Keratinocyte (primary cell): ENCODE results near the gene GNG14. TPM values are rescaled to one million over a fixed set of nuclear protein-coding genes. Genes with fewer than 3 reads are reported as not detected.

Experiments used
- DNase-seq: peaks from one replicate; pipeline ENCODE4 v3.0.0-alpha.2; 2011; ENCODE audit warnings: low read depth, missing footprints, low spot score
- FAIRE-seq: peaks from 2 replicates; lab custom pipeline; 2011; peaks lifted over from hg19 to GRCh38; lab: Jason Lieb, UNC
- H2AFZ ChIP-seq: 2 replicates; pipeline ENCODE4 v1.6.0; 2012; ENCODE audit warnings: low read length, control low read depth, inconsistent platforms; ENCODE audit not compliant: control insufficient read depth
- H3K27ac ChIP-seq: 2 replicates; pipeline ENCODE4 v1.5.1; 2011; ENCODE audit warnings: low read length; ENCODE audit not compliant: control insufficient read depth, insufficient read depth
- H3K27me3 ChIP-seq: 3 replicates; pipeline ENCODE4 v1.6.0; 2011; ENCODE audit warnings: low read length; ENCODE audit not compliant: control insufficient read depth, insufficient read depth; ENCODE audit errors: extremely low read depth
- H3K36me3 ChIP-seq, 2 experiments: 2 replicates in 1 of 2; 3 replicates in 1 of 2; pipeline ENCODE4 v1.5.1; 2011; ENCODE audit warnings: low read length in 2 of 2, mild to moderate bottlenecking in 1 of 2; ENCODE audit not compliant: control insufficient read depth in 2 of 2, insufficient read depth in 2 of 2; ENCODE audit errors: extremely low read depth in 1 of 2
- H3K4me1 ChIP-seq: 3 replicates; pipeline ENCODE4 v1.5.1; 2011; ENCODE audit warnings: low read length; ENCODE audit not compliant: control insufficient read depth, insufficient read depth; ENCODE audit errors: extremely low read depth
- H3K4me2 ChIP-seq: 3 replicates; pipeline ENCODE4 v1.6.0; 2011; ENCODE audit warnings: low read depth, low read length; ENCODE audit not compliant: control insufficient read depth, insufficient read depth; ENCODE audit errors: extremely low read depth
- H3K4me3 ChIP-seq, 3 experiments: fragments of 200-600 bp in 1 of 3; sonication (generic) in 1 of 3; 2 replicates in 2 of 3; 3 replicates in 1 of 3; pipeline ENCODE4 v1.5.1; 2011 to 2016; ENCODE audit warnings: low read length in 3 of 3, mild to moderate bottlenecking in 3 of 3, control low read depth in 2 of 3, inconsistent platforms in 1 of 3, low read depth in 1 of 3, mixed read lengths in 1 of 3, mixed run types in 1 of 3, moderate library complexity in 1 of 3; ENCODE audit not compliant: control insufficient read depth in 2 of 3, insufficient read depth in 2 of 3; ENCODE audit errors: extremely low read depth in 1 of 3
- H3K79me2 ChIP-seq: 2 replicates; pipeline ENCODE4 v1.6.0; 2012; ENCODE audit warnings: low read length; ENCODE audit not compliant: control insufficient read depth, insufficient read depth
- H3K9ac ChIP-seq: 3 replicates; pipeline ENCODE4 v1.6.0; 2011; ENCODE audit warnings: low read length; ENCODE audit not compliant: control insufficient read depth, insufficient read depth; ENCODE audit errors: extremely low read depth
- H3K9me1 ChIP-seq: 3 replicates; pipeline ENCODE4 v1.6.0; 2011; ENCODE audit warnings: low read length; ENCODE audit not compliant: control insufficient read depth, insufficient read depth; ENCODE audit errors: extremely low read depth
- H3K9me3 ChIP-seq: 2 replicates; pipeline ENCODE4 v1.5.1; 2012; ENCODE audit warnings: low read depth, low read length; ENCODE audit not compliant: control insufficient read depth
- H4K20me1 ChIP-seq: 3 replicates; pipeline ENCODE4 v1.6.0; 2011; ENCODE audit warnings: low read length; ENCODE audit not compliant: control insufficient read depth, insufficient read depth; ENCODE audit errors: extremely low read depth
- CTCF ChIP-seq, 3 experiments: IDR thresholded peaks in 1 of 3; conservative IDR thresholded peaks in 1 of 3; optimal IDR thresholded peaks in 1 of 3; 2 replicates in 2 of 3; 3 replicates in 1 of 3; pipeline versions ENCODE3 to v1.5.1; 2011; ENCODE audit warnings: low read length in 3 of 3, mild to moderate bottlenecking in 3 of 3, moderate library complexity in 2 of 3, control low read depth in 1 of 3, inconsistent platforms in 1 of 3; ENCODE audit not compliant: insufficient read depth in 2 of 3; ENCODE audit errors: extremely low read depth in 1 of 3
- EZH2 ChIP-seq: IDR thresholded peaks from one replicate; pipeline ENCODE4 v1.6.1; 2012; ENCODE audit warnings: inconsistent platforms, mild to moderate bottlenecking, low read length, moderate library complexity
- dilution Hi-C: fragments of 300-500 bp; cut with MboI; formaldehyde crosslinking; loops from one replicate; pipeline ENCODE4 v1.7.0; 2020; ENCODE audit warnings: low sequenced_read_pairs; ENCODE audit not compliant: extremely low pct_ligation_motif_present
- polyA plus RNA-seq, 5 experiments: library from polyadenylated mRNA; depleted of rRNA in 3 of 5; stranded (reverse) in 3 of 5; stranded (forward) in 1 of 5; unstranded in 1 of 5; fragments of >200 nt; gene quantifications; 1 replicate in 1 of 5; 2 replicates in 3 of 5; 3 replicates in 1 of 5; pipeline versions ENCODE4 v1.2.1 to v1.2.3, GENCODE V29; 2011 to 2012; ENCODE audit warnings: missing spikeins in 2 of 5, low read depth in 1 of 5, low replicate concordance in 1 of 5

GNG14 gene
- polyA plus RNA-seq, 1 donor (not counting 4 experiments of a cell fraction or from before 2014, with no cell fraction given): not detected

- Histone ChIP-seq H3K4me1 (no peaks in the 10 kb centered on the region), H3K27ac (no peak overlapping the region), H3K4me3 (no peak overlapping the region), H3K79me2 (no peaks in the 10 kb centered on the region), H3K9ac (no peak overlapping the region), H3K9me1 (no peaks in the 10 kb centered on the region), H2AFZ (no peak overlapping the region), H3K4me2 (no peak overlapping the region), H4K20me1 (no peaks in the 10 kb centered on the region), H3K27me3 (no peaks in the 10 kb centered on the region), H3K9me3 (no peaks in the 10 kb centered on the region), H3K36me3 (peaks cover 0 to 6% of the 10 kb centered on the region in 2 experiments)
- no peak for TF ChIP-seq CTCF (optimal IDR thresholded peaks at IDR 0.05 in 1 of 3, IDR thresholded peaks at IDR 0.05 in 1 of 3, conservative IDR thresholded peaks at IDR 0.05 in 1 of 3; ENCODE audit: extremely low read depth in 1 of 3, insufficient read depth in 2 of 3, low read length in 3 of 3)
- TF ChIP-seq EZH2: no peak
- dilution Hi-C loops: no loop called here
- DNase-seq (no peak), FAIRE-seq (no peak)
Measured at GRCh38 chr19:12647047-12647446, 40.8 kb upstream of the GNG14 start.

GRCh38 chr19:12647490-12648071, 40.2 kb upstream of the GNG14 start:
- TF ChIP-seq CTCF (optimal IDR thresholded peaks at IDR 0.05 in 1 of 3, IDR thresholded peaks at IDR 0.05 in 1 of 3, conservative IDR thresholded peaks at IDR 0.05 in 1 of 3; ENCODE audit: extremely low read depth in 1 of 3, insufficient read depth in 2 of 3, low read length in 3 of 3) (no peak), EZH2 (no peak)
- Histone ChIP-seq H3K4me2 (peak overlapping the region; percentile 27), H2AFZ (no peak overlapping the region), H3K9ac (no peak overlapping the region), H4K20me1 (no peaks in the 10 kb centered on the region), H3K4me1 (no peaks in the 10 kb centered on the region), H3K9me3 (no peaks in the 10 kb centered on the region), H3K36me3 (peaks cover 0 to 6% of the 10 kb centered on the region in 2 experiments), H3K27me3 (no peaks in the 10 kb centered on the region), H3K4me3 (no peak overlapping the region), H3K27ac (no peak overlapping the region), H3K79me2 (no peaks in the 10 kb centered on the region), H3K9me1 (no peaks in the 10 kb centered on the region)
- dilution Hi-C loops: no loop called here
- FAIRE-seq: no peak
- no peak for DNase-seq
